Skin epidermis (tissue), 12 donors: ENCODE data around the gene PSMC2.
"Not testable (repeated sequence)": the region's sequence is repeated elsewhere in the genome, so short reads cannot be mapped to it uniquely, and the experiment has no call there.

Experiments used
- H3K27ac ChIP-seq, 21 experiments: fragments of 200-600 bp; sonication (generic) in 11 of 21; one replicate each; pipeline ENCODE4 v1.5.0; 2020; ENCODE audit warnings: mild to moderate bottlenecking in 3 of 21, inconsistent platforms in 2 of 21, moderate library complexity in 2 of 21
- H3K4me3 ChIP-seq, 7 experiments: fragments of 200-600 bp; sonication (generic) in 2 of 7; one replicate each; pipeline ENCODE4 v1.5.0; 2020; ENCODE audit warnings: inconsistent platforms in 2 of 7, mild to moderate bottlenecking in 2 of 7, moderate library complexity in 1 of 7

The PSMC2 gene

GRCh38 chr7:103369432-103369831 is 22.0 kb downstream of the PSMC2 start:
- no peak overlapping the region for H3K27ac ChIP-seq
- no peak overlapping the region for H3K4me3 ChIP-seq

GRCh38 chr7:103373866-103374643 is 26.6 kb downstream of the PSMC2 start:
- Histone ChIP-seq H3K4me3 (no peak overlapping the region), H3K27ac (no peak overlapping the region)

- Histone ChIP-seq H3K4me3 (no peak overlapping the region), H3K27ac (no peak overlapping the region)
Observed at GRCh38 chr7:103379270-103379975, 32.0 kb downstream of the PSMC2 start.

GRCh38 chr7:103380395-103381191 is 33.1 kb downstream of the PSMC2 start:
- H3K27ac ChIP-seq: no peak overlapping the region
- H3K4me3 ChIP-seq: no peak overlapping the region

- H3K27ac ChIP-seq: no peak overlapping the region
- H3K4me3 ChIP-seq: no peak overlapping the region
Observed at GRCh38 chr7:103381280-103382031, 34.0 kb downstream of the PSMC2 start.

GRCh38 chr7:103382032-103382402 is 34.6 kb downstream of the PSMC2 start:
- no peak overlapping the region for H3K4me3 ChIP-seq
- H3K27ac ChIP-seq: no peak overlapping the region

GRCh38 chr7:103387242-103387641 is 39.8 kb downstream of the PSMC2 start:
- Histone ChIP-seq H3K4me3 (no peak overlapping the region), H3K27ac (no peak overlapping the region)

GRCh38 chr7:103388469-103389140 is 41.2 kb downstream of the PSMC2 start:
- H3K4me3 ChIP-seq: no peak overlapping the region
- H3K27ac ChIP-seq: no peak overlapping the region

- no peak overlapping the region for H3K27ac ChIP-seq
- no peak overlapping the region for H3K4me3 ChIP-seq
Observed at GRCh38 chr7:103389263-103389662, 41.8 kb downstream of the PSMC2 start.

GRCh38 chr7:103391150-103391549 is 43.7 kb downstream of the PSMC2 start:
- H3K4me3 ChIP-seq: no peak overlapping the region
- H3K27ac ChIP-seq: no peak overlapping the region

- no peak overlapping the region for H3K4me3 ChIP-seq
- no peak overlapping the region for H3K27ac ChIP-seq
Observed at GRCh38 chr7:103391976-103392375, 44.5 kb downstream of the PSMC2 start.

- Histone ChIP-seq H3K4me3 (no peak overlapping the region), H3K27ac (no peak overlapping the region)
Observed at GRCh38 chr7:103394566-103394965, 47.1 kb downstream of the PSMC2 start.

GRCh38 chr7:103395071-103395470 is 47.6 kb downstream of the PSMC2 start:
- H3K27ac ChIP-seq: no peak overlapping the region
- no peak overlapping the region for H3K4me3 ChIP-seq

- H3K27ac ChIP-seq: no peak overlapping the region
- no peak overlapping the region for H3K4me3 ChIP-seq
Observed at GRCh38 chr7:103396471-103396870, 49.0 kb downstream of the PSMC2 start.

- no peak overlapping the region for H3K27ac ChIP-seq
- no peak overlapping the region for H3K4me3 ChIP-seq
Observed at GRCh38 chr7:103398483-103399127, 51.2 kb downstream of the PSMC2 start.

GRCh38 chr7:103399687-103400086 is 52.2 kb downstream of the PSMC2 start:
- not testable (repeated sequence) for H3K4me3 ChIP-seq

GRCh38 chr7:103405789-103406613 is 58.6 kb downstream of the PSMC2 start:
- not testable (repeated sequence) for H3K4me3 ChIP-seq, H3K27ac ChIP-seq

More at GRCh38 chr7:103399687-103400086, 52.2 kb downstream of the PSMC2 start:
- not testable (repeated sequence) for H3K27ac ChIP-seq

GRCh38 chr7:103412151-103412550 is 64.7 kb downstream of the PSMC2 start:
- Histone ChIP-seq H3K4me3 (no peak overlapping the region), H3K27ac (no peak overlapping the region)
